ENCODE measurements around the gene PRMT3.
"Not testable (repeated sequence)": the region's sequence is repeated elsewhere in the genome, so short reads cannot be mapped to it uniquely, and the experiment has no call there.

The PRMT3 gene

GRCh38 chr11:20518323-20518834 is 130.9 kb downstream of the PRMT3 start:
- no peak for DNase-seq

DNA sequence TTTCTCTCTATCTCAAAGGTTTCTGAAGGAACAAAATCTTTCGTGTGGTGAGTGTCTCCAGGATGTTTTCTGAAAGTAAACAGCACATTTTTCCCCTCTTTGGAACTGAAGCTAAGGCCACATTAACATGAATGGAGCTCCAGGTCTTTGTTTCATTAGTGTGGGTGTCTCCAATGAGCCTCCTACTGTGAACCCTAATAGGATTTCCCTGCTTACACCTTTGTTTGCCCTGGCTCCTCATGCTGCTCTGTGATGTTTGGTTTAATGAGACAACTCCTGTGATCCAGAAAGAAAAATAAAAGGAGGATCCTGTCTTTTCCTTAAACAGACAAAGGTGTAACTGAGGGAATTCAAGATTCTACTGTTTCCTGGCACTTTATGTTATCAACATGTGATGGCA is 135.0 kb downstream of the PRMT3 start:
- no peak for DNase-seq

- no peak for DNase-seq
Measured at GRCh38 chr11:20529757-20530156, 142.2 kb downstream of the PRMT3 start.

- no peak for DNase-seq
Measured at GRCh38 chr11:20530942-20531703, 143.6 kb downstream of the PRMT3 start.

- DNase-seq = no peak
Measured at GRCh38 chr11:20535271-20535881, 147.9 kb downstream of the PRMT3 start.

DNA sequence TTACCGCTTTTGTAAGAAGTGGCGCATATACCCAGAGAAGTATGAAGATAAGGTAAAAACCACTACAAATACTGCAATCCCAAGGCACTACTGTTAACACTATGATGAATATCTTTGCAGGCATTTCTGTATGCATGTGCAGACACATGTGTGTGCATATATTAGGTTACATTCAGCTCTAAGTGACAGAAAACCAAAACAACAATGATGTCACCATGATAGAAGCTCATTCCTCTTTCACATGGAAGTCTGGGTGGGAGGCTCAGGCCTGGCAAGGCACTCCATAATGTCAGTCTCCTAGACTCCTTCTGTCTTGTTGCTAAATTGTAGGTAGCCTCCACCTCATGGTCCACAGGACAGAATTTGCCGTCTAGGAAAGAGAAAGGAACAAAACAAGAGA is 148.8 kb downstream of the PRMT3 start:
- DNase-seq = no peak

GRCh38 chr11:20536784-20537183 is 149.3 kb downstream of the PRMT3 start:
- no peak for DNase-seq

DNA sequence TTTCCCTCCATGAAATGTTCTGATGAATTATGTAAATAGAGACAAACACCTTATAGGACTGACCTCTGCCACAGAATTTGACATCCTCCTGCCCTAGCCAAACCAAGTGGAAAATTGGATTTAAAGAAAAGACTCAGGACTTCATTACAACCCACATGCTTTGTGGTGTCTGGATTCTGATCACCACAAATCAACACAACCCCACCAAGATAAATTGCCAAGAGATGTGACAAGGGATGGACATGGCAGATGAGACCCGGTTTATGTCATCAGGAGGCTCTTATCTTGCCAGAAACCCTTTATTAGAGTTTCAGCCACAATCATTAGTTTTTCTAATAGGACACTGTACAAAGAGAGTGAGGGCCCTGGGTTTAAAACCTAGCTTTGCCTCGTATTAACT is 154.0 kb downstream of the PRMT3 start:
- no peak for DNase-seq

DNA sequence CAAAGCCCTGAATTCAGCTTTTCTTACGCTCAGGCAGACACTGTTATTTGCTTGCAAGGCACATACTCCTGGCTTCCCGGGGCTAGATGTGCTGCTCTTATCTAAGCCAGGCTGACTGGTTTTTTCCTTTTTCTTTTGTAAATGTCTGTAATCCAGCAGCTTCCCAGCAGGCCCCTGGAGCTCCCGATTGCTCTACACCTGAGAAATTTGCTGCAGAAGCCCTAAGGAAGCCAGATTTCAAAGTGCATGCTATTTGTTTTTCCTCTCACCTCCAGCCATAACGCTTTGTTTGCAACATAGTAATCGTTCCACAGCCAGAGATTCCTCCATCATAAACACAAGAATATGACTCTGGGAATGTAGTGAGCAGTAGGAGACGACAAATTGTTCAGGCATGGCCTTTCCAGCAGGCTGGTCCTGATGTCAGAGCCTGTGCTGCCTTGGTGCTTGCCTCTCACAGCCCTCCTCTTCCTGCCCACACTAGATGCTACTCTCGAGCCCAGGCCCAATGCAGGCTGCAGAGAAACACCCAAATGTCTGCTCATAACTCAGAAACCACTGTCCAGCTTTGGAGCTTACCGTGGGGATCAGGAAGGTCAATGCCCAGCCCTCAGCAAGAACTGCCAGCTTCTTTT is 157.2 kb downstream of the PRMT3 start:
- DNase-seq = no peak

- no peak for DNase-seq
Measured at GRCh38 chr11:20547411-20547810, 159.9 kb downstream of the PRMT3 start.

DNA sequence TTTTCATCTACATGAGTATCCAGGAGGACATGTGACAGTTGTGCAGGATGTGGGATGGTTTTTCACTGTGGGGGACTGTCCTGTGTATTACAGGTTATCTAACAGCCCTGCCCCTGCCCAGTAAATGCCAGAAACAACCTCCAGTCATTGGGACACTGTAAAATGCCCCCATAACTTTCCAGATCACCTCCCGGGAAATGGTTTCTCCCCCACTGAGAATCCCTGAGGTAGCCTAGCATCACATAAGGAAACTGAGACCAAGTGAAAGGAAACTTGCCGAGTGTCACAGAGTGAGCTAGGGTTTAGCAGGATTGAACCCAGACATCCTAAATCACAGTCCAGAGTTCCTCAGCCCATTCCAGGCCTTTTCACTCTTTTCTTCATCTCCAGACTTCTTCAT is 163.6 kb downstream of the PRMT3 start:
- DNase-seq = no peak

GRCh38 chr11:20555783-20556182 is 168.3 kb downstream of the PRMT3 start:
- no peak for DNase-seq

GRCh38 chr11:20556396-20556795 is 168.9 kb downstream of the PRMT3 start:
- DNase-seq = not testable (repeated sequence)

DNA sequence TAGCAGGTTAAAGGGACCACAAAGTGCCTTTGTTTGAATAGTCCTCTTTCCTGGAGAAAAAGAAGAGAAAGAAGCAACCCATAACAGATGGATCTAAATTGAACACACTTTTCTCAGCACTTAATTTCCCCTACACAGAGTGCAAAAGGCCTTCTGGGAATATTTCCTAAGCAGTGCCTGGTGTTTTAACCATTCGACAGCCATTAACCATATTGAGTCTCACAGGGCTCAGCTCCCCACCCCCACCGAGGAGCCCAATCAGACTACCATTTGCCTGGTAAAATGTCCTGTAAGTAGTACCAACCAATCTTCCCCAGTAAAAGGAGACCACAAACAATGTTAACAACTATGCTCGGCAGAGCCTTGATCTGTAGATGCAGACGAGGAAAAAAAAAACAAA is 171.2 kb downstream of the PRMT3 start:
- DNase-seq = no peak
